T-helper 1 cell treated with Interleukin-12 subunit alpha and Interleukin-12 subunit beta and Interleukin-4 antibody, amounts not matched to agents 30 ng/mL and 1 ng/mL, for 36 hours (primary cell): ENCODE data around the gene CGB1. TPM values are rescaled to one million over a fixed set of nuclear protein-coding genes. Genes with fewer than 3 reads are reported as not detected.
"Not testable (repeated sequence)": the region's sequence is repeated elsewhere in the genome, so short reads cannot be mapped to it uniquely, and the experiment has no call there.

Experiments used
- intact Hi-C: fragments of 100-400 bp; cut with micrococcal nuclease; formaldehyde crosslinking; loops from one replicate; pipeline ENCODE4 v1.15.1; 2024
- total RNA-seq: library from RNA; stranded (reverse); gene quantifications from 2 replicates; pipeline ENCODE4 v1.2.3, GENCODE V29; 2022

Gene CGB1
- not detected in 2 replicates for total RNA-seq

DNA sequence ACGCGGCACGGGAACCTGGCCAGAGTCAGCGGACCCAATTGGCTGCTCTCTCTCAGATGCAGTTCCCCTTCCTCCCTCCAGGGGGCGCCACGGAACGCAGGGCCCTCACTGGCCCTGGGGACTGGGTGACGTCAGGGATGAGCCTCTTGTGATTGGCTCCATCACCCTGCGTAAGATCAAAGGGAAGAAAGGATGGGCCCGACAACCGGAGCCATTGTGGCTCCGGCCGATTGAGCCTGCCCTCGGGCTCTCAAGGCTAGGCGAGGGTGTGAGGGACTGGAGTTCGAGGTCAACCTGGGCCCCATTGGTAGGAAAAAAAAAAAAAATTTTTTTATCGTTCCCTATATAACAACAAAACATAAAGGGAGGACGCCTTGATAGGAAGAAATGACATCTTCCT is at the start of gene CGB1:
TSS of gene CGB1 (minus strand) at position 81 of the 400 bp plus-strand sequence. CDS start 184 bp downstream, outside the sequence.
- intact Hi-C loops, result not testable (repeated sequence)

DNA sequence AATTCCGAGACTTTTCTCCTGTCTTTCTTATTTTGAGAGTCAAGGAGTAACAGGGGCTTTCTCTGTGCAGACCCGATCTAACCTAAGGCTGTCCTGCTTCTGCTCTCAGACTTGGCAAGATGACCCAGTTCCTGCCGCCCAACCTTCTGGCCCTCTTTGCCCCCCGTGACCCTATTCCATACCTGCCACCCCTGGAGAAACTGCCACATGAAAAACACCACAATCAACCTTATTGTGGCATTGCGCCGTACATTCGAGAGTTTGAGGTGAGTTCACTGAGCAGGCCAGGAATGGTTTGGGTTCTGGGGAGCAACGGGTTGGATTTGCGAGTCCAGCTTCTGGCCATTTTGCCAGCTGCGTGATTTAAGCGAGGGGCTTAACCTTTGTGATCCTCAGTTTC is 49.6 kb upstream of the CGB1 start:
- intact Hi-C loops, result loop anchor here (5.0 kb wide), 1 partner anchor 781 kb away; the partner anchor contains the start of gene PNKP

DNA sequence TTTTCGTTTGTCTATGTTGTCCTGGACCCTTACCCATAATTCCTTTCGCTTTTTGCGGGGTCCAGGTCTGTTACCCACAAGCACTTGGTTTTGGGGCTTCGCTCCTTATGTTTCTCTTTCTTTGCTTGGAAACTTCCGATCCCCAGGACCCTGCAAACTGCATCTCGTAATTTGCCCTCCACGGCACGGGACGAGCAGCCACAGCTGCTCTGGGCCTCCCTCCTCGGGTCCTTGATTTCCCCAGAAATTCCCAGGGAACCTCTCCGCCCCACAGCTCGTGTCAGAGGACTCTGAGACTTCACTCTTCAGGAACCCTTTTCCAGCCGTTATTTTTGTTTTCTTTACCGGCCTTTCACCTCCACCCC is 49.2 kb upstream of the CGB1 start:
- intact Hi-C loops, result loop anchor here (1.0 to 5.0 kb wide), 11 partner anchors 11 to 781 kb away; partner anchors contain the start of genes C19orf73, CYTH2, FUZ and GYS1

DNA sequence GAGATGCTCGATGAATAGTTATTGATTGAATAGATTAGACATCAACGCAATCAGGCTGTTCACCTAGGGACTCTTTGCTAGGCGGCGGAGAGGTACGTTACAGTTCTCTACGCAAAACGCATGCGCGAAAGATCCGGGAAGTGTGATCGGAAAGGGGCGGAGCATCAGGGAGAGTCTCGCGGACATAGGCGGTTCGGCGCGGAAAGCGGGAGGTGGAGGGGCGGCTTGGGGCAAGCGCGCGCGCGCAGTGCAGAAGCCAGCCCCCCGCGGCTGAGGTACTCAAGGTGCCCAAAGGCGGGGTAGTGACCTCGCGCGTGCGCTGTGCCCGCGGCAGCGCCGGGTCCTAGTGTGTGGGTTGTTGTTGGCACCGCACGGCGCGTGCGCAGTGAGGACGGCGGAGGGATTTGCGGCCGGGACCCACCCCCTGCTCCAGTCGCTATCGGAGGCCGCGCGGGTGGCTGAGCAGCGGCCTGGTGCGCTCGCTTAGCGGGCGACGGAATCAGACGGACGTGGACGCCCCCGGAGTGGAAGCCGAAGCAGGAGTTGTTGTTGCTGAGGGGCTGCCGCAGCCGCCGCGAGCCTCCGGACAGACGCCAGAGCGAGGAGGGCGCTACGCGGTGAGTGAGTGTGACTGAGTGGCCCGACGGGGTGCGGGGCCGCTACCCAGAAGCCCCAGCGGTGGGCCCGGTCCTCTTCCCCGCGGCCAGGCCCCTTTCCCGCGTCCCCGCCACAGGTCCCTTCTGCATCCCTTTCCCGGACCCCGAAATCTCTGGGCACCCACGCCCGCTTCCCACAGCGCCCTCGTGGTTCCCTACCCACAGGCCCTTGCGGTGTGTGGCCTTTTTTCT is 48.5 kb upstream of the CGB1 start, which contains the start of gene SNRNP70:
TSS of gene SNRNP70 (plus strand) at position 432 of the 848 bp plus-strand sequence. CDS start 964 bp downstream, outside the sequence.
- intact Hi-C loops, result loop anchor here (1.0 to 5.0 kb wide), 11 partner anchors 12 to 782 kb away; partner anchors contain the start of genes C19orf73, CYTH2, FUZ and GYS1

DNA sequence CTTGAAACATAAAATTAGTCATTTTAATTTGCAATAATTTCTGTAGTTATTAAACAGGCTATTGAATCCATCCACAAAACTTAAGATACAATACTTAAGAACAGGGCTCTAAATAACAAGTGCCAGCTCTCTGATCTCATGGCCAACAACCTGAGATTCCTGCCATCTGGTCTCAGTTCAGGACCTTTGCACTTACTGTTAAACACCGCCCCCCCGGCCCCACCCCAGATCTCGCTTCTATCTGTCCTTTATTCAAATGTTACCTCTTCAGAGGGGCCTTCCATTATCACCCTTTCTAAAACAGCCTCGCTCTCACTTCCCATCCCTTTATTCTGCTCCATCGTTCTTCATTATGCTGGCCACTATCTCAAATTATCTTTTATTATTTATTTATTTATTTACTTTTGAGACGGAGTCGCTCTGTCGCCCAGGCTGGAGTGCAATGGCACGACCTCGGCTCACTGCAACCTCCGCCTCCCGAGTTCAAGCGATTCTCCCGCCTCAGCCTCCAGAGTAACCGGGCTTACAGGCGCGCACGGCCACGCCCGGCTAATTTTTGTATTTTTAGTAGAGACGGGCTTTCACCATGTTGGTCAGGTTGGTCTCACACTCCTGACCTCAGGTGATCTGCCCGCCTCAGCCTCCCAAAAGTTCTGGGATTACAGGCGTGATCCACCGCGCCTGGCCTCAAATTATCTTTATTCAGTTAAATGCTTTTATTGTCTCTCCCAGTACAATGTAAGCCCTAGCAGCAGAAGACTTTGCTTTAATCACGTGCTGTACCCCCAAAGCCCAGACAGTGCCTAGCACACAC is 47.7 kb upstream of the CGB1 start:
- intact Hi-C loops, result loop anchor here (1.0 to 5.0 kb wide), 11 partner anchors 13 to 783 kb away; partner anchors contain the start of genes C19orf73, CYTH2, FUZ and GYS1

DNA sequence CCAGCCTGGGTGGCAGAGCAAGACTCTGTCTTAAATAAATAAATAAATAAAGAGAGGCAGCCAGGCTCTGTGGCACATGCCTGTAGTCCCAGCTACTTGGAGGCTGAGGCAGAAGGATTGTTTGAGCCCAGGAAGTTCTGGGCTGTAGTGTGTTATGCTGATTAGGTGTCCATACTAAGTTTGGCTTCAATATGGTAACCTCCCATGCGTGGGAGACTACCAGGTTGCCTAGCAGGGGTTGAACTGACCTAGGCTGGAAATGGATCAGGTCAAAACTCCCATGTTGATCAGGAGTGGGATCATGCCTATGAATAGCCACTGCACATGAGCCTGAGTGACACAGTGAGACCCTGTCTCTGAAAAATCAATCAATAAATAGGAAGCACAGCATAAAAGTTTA is 44.6 kb upstream of the CGB1 start:
- intact Hi-C loops, result no loop called here

DNA sequence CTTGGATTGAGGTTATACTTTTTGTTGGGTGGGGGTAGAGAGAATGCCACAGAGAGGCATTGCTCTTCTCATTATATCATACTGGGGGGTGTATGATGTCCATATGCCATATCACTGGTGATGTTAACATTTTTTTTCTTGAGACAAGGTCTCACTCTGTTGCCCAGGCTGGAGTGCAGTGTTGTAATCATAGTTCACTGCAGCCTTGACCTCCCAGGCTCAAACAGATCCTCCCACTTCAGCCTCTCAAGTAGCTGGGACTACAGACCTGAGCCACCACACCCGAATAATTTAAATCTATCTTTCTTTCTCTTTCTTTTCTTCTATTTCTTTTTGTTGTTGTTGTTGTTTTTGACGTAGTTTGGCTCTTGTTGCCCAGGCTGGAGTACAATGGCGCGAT is 43.7 kb upstream of the CGB1 start:
- intact Hi-C loops, result no loop called here

DNA sequence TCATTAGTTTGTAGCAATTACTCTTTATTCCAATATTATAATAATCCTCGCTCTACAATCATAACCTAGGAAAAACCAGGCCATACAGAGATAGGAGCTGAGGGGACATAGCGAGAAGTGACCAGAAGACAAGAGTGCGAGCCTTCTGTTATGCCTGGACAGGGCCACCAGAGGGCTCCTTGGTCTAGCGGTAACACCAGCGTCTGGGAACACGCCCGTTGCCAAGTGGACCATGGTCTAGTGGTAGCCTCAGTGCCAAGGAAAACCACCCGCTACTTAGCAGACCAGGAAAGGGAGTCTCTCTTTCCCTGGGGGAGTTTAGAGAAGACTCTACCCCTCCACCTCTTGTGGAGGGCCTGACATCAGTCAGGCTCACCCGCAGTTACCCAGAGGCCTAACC is 38.2 kb upstream of the CGB1 start:
- intact Hi-C loops, result loop anchor here (1.0 kb wide), 1 partner anchor 70 kb away; no protein-coding TSS in a partner anchor

DNA sequence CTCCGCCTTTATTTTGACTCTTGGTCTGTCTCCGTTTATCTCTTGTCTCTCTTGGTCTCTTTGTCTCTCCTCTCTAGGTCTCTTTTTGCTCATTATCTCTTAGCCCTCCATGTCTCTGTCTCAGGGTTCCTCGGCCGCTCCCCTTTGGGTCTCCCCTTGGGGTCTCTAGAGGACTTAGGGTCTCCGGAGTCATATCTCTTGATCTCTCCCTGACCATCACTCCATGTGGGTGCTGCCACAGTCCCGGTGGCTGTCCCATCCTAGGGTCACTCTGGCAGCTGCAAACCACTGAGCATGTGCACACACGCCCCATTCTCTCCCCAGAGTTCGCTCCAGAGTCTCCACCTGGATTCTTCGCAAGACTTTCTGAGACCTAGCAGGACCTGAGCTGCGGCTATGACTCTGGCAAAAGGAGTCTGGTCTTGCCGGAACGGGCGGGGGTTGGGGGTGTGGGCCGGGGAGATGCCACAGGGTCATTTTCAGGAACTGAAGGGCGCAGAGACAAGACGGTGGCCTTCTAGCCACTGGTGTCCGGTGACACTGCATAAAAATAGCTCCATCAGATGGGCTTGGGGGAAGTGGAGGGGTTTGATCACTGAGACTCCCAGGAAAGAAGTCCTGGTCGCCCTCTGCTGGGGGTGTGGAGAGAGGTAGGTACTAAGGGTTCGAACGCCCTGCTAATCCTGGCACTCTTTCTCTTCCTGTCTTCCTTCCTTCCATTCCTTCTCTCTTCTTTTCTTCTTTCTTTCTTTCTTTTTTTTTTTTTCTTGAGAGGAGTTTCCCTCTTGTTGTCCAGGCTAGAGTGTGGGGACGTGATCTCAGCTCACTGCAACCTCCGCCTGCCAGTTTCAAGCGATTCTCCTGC is 37.1 kb upstream of the CGB1 start:
- intact Hi-C loops, result no loop called here

DNA sequence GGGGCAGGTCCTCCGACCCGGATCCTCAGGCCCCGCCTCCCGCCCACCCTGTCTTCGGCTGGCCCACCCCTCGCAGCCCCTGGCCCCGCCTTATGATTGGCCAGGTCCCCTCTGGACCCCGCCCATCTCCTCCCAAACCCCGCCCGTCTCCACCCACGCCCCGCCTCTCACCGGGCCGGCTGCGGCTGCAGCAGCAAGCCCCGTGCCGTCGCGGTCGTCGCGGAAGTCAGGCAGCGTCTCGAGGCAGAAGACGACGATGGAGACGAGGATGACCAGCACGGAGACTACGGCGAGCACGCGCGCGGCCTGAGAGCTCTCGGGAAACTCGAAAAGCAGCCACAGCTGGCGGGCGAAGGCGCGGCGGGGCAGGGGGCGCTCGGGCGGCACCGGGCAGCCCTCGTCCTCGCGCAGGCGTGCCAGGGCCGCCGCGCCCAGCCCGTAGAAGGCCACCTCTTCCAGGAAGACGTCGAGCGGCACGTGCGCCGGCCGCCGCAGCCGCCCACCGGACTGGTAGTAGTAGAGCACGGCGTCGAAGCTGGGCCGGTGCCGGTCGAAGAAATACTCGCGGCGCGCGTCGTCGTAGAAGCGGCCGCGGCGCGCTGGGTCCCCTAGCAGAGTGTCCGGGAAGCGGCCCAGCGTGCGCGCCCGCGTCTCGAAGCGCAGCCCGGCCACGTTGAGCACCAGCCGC is 35.3 kb upstream of the CGB1 start:
- intact Hi-C loops, result no loop called here

DNA sequence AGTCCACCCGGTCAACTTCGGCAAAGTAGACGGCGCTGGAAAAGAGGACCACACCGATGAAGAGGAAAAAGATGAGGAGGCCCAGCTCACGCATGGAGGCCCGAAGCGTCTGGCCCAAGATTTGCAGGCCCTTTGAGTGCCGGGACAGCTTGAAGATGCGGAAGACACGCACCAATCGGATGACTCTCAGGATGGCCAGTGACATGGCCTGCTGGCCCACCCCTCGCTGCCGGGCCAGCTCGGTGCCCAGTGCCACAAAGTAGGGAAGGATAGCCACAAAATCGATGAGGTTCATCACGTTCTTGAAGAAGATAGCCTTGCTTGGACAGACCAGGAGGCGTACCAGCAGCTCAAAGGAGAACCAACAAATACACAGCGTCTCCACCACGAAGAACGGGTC is 33.7 kb upstream of the CGB1 start:
- intact Hi-C loops, result no loop called here

DNA sequence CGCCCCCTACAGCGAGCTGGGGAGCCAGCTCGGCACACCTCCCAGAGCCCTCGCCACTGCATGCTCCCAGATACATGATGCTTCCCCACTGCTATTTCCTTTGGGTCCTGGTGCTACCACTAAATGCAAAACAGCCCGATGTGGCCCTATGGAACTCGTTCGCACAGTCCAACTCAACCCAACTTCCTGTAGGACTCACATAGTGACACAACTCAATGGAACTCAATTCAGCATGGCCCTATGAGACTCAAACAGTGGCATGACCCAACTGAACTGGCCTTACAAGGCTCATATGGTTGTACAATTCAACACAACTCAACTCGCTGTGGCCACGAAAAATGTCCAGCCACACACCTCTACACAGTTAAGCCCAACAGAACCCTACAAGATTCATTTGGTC is 32.3 kb upstream of the CGB1 start:
- intact Hi-C loops, result no loop called here

DNA sequence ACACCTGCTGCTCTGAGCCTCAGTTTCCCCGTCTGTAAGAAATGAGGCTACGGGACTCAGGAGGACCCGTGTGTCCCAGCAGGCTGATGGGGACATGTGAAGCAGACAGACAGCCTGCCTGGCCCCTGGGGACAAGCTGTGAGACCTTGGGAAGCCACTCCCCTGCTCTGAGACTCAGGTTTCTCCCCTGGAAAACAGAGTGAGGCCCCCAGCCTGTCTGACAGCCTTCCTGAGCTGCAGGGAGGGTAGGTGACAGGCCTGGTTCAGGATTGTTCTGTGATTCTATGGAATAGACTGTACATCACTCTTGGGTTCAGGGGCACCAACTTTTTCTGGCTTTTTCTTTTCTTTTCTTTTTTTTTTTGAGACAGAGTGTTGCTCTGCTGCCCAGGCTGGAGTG is 30.9 kb upstream of the CGB1 start:
- intact Hi-C loops, result no loop called here

DNA sequence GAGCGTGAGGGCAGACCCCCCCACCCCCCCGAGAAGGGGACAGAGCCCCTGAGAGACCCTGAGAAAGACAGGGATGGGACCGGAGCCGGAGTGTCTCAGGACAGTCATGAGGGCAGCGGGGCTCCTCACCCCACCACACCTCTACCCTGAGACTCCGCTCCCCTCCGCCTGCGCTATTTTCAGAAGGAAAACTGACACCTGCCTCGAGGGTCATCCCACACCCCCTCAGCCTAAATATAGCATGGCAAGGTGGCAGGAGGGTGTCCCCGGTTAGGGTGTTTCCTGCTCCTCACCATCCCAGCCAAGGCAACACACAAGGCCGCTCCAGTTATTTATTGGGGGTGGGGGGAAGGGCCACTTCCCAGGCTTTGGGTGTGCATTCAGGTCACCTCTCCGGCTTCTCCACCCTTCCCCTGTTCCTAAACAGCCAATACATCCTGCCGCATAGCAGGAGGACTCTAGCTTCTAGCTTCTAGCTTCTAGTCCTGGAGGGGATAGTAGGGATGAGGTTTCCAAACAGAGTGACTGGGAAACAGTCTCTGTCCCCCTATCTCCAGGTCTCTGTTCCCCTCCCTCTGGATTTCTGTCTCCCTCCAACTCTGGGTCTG is 29.3 kb upstream of the CGB1 start:
- intact Hi-C loops, result no loop called here

DNA sequence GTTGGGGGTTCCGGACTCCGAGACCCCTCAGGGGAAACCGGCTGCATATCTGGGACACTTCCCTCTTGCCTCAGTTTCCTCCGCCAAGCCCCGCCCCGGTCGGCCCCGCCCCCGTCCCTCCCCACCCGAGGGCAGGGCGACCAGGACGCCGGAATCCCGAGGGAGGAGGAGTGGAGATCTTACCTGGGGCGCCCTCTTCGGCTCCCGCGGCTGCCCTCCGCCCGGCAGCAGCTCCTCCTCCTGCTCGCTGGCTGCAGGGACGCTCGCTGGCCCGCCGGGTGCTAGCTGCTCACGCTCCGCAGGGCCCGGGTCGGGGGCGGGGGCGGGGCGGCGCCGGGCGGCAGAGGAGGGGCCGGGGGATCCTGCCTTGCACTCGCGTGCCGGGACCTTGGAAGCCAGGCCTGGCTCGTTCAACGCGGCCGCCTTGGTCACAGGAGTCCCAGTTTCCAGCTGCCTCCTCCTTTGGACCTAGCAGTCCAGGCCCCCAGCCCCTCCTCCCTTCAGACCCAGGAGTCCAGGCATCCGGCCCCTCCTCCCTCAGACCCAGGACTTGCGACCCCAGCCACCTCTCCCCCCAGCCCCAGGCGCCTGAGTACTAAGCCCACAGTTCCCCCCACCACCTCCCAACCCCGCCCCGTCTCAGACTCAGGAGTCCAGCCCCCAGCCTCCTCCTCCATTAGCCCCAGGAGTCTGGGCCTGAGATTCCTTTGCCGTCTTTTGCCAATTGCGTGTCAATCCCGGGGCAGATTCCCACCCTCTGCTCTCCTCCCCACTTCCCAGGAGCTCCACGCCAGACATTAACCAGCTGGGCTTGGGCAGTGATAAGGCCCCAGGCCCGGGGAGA is 28.3 kb upstream of the CGB1 start, which contains the start of gene NTF4:
TSS of gene NTF4 (minus strand) at position 51 of the 844 bp plus-strand sequence. CDS start 2,821 bp downstream, outside the sequence.
- intact Hi-C loops, result no loop called here

DNA sequence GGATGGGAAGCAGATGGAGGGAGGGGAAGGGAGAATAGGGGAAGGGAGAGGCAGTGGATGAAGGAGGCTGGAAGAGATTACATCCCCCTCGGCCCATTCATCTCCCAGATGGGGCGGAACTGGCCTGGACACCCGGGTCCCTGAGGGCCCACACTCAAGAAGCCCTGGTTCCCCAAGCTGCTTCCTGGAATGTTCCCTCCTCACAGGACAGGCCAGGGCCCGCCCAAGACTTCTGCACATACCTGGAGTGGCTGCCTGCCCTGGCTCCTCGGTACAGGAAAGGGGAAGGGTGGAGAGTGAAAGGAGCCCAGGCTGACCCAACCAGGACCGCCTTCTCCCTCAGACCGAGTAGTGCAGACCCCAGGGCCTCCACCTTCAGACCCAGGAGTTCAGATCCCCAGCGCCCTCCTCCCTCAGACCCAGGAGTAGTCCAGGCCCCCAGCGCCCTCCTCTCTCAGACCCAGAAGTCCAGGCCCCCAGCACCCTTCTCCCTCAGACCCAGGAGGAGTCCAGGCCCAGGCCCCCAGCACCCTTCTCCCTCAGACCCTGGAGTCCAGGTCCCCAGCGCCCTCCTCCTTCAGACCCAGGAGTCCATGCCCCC is 27.4 kb upstream of the CGB1 start:
- intact Hi-C loops, result no loop called here

DNA sequence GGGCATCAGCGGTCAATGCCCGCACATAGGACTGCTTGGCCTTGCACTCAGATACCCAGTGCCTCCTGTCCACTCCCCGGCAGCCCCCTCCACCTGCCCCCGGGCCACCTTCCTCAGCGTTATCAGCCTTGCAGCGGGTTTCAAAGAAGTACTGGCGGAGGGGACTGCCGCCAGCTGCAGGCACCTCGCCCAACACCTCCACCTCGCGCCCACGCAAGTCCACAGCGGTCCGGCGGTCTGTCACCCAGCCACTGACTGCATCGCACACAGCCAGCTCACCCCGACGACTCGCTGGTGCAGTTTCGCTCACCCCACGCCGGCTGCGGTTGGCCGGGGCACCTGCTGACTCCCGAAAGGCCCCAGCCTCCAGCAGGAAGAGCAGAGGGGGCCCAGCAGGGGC is 24.8 kb upstream of the CGB1 start:
- intact Hi-C loops, result no loop called here

DNA sequence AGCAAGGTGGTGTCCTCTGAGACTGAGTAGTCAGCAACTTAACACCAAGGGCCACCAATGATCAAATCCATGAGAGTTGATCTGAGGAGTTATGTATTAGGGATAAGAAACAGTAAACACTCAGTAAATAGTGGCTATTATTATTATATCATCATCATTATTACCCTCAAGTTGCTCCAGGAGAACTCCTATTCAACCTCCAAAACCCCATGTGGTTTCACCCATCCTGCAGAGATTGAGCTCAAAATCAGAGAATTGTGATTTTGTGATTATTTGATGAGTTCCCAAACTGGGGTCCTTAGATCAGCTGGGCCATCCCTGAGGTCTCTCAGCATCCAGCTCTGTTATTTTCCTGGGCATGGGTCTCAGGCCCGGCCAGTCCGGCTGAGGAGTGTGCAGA is 24.3 kb upstream of the CGB1 start:
- intact Hi-C loops, result no loop called here
